ENCODE results near the gene SLC8A3.

Gene SLC8A3

DNA sequence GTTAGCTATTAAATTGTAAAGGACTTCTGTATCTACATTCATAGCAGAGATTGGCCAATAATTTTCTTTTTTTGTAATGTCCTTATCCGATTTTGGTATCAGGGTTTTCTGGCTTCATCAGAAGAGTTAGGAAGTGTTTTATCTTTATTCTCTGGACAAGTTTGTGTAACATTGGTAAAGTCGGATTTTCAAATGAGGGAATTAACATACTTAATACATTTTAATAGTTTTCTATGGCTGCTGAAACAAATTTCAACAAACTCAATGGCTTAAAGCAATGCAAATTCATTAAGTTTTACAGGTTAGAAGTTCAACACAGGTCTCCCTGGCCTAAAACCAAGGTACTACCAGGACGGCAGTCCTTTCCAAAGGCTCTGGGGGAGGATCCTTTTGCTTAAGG lies 13.2 kb upstream of the SLC8A3 start:
- no peak overlapping the region for H3K4me3 ChIP-seq (ENCODE audit: low read length)
- no peaks in the 10 kb centered on the region for H3K9me3 ChIP-seq (ENCODE audit: control insufficient read depth, low read depth, low read length)
- H3K4me1 ChIP-seq (ENCODE audit: control insufficient read depth, low read depth, low read length), result no peaks in the 10 kb centered on the region
- no peak overlapping the region for H3K9ac ChIP-seq (ENCODE audit: low read length)
- H3K27ac ChIP-seq (ENCODE audit: low read length), result no peak overlapping the region
- no peaks in the 10 kb centered on the region for H3K27me3 ChIP-seq (ENCODE audit: control insufficient read depth, insufficient read depth, low read length)
- no peaks in the 10 kb centered on the region for H3K36me3 ChIP-seq (ENCODE audit: control insufficient read depth, low read depth, low read length)

DNA sequence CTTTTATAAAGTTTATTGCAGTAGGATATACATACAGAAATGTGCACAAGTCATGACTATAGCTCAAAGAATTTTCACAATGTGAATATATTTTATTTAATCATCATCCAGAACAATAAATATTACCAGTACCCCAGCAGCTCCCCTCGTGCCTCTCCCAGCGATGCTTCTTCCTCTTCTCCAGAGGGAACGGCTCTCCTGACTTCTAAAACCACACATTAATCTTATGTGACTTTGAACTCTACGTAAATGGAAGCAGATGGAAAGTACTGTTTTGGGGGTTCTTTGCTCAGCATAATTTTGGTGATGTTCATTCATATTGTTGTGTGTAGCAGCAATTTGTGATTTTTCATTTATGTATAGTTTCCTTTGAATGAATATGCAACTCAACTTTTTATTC lies 4.6 kb upstream of the SLC8A3 start:
- Histone ChIP-seq H3K4me3 (ENCODE audit: low read length) (no peak overlapping the region), H3K27me3 (ENCODE audit: control insufficient read depth, insufficient read depth, low read length) (peaks cover 34% of the 10 kb centered on the region), H3K9me3 (ENCODE audit: control insufficient read depth, low read depth, low read length) (no peaks in the 10 kb centered on the region), H3K36me3 (ENCODE audit: control insufficient read depth, low read depth, low read length) (no peaks in the 10 kb centered on the region), H3K4me1 (ENCODE audit: control insufficient read depth, low read depth, low read length) (peaks cover 13% of the 10 kb centered on the region), H3K27ac (ENCODE audit: low read length) (no peak overlapping the region), H3K9ac (ENCODE audit: low read length) (no peak overlapping the region)

DNA sequence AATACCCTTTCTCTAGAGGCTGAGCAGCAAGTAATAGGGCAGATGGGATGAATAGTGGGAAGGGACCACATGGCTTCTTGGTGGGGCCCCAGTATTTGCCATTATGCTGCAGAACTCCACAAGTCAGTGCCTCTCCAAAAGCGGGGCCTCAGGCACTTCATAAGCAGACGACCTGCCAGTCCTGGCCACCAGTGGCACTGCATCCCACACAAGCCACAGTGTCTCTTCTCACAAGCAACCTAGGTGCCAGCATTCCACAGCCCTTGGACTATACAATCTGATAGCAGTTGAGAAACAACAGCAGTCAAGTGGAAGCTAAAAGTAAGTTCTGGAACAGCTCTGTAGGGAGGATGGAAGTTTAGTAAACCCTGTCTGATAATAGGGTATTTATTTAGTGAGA lies 4.2 kb upstream of the SLC8A3 start:
- H3K4me3 ChIP-seq (ENCODE audit: low read length), result no peak overlapping the region
- H3K36me3 ChIP-seq (ENCODE audit: control insufficient read depth, low read depth, low read length), result no peaks in the 10 kb centered on the region
- no peaks in the 10 kb centered on the region for H3K9me3 ChIP-seq (ENCODE audit: control insufficient read depth, low read depth, low read length)
- peaks cover 39% of the 10 kb centered on the region for H3K27me3 ChIP-seq (ENCODE audit: control insufficient read depth, insufficient read depth, low read length)
- H3K27ac ChIP-seq (ENCODE audit: low read length), result no peak overlapping the region
- H3K4me1 ChIP-seq (ENCODE audit: control insufficient read depth, low read depth, low read length), result peaks cover 15% of the 10 kb centered on the region
- H3K9ac ChIP-seq (ENCODE audit: low read length), result no peak overlapping the region

DNA sequence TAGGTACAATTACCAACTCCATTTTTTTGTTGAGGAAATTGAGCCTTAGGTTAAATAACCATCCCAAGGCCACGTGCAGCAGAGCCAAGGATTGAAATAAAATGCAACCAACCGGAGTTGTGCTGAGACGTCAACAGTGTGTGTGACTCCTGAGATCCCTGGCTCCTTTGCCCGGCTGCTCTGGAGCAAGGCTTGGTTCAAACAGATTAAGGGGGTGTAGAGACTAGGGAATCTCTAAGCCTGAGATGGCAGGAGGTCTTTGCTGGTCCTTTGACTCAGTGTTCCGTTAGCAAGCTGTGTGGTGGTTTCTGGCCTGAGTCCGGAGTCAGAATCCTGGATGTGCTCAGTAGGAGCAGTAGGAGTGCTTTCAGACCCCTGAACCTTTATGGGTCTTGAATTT lies 1.4 kb upstream of the SLC8A3 start:
- no peak overlapping the region for H3K9ac ChIP-seq (ENCODE audit: low read length)
- H3K9me3 ChIP-seq (ENCODE audit: control insufficient read depth, low read depth, low read length), result no peaks in the 10 kb centered on the region
- no peaks in the 10 kb centered on the region for H3K36me3 ChIP-seq (ENCODE audit: control insufficient read depth, low read depth, low read length)
- no peak overlapping the region for H3K27ac ChIP-seq (ENCODE audit: low read length)
- H3K27me3 ChIP-seq (ENCODE audit: control insufficient read depth, insufficient read depth, low read length), result peaks cover 58% of the 10 kb centered on the region
- H3K4me1 ChIP-seq (ENCODE audit: control insufficient read depth, low read depth, low read length), result peaks cover 20% of the 10 kb centered on the region
- H3K4me3 ChIP-seq (ENCODE audit: low read length), result no peak overlapping the region

DNA sequence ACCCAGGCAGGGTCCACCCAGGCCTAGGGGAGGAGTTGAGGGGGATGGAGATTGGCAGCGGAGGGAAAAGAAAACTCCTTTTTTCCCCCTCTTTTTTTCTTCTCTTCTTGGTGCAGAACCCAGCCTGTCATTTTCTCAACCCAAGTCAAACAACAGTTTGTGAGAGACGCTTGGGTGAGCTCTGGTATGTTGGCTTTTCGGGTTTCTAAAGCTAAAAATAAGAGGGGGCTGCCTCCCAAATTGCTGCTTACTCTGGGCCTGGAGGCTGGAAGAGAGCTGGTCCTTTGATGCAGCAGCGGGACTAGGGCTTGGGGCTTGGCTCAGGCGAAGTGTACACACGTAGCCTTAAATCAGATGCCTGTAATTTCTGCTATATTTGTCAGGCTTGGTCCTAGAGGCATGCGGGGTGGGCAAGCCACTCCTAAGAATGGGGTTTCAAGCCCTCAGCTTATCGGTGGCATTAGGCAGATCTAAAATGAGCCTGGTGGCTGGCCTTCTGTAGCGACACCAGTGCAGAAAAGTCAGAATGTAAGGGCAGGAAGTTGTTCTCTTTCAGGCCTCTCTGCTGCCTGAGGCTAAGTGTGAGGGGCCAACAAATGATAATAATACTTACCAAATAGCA lies 816 bp upstream of the SLC8A3 start:
- peak overlapping the region; percentile 77 for H3K4me3 ChIP-seq (ENCODE audit: low read length)

DNA sequence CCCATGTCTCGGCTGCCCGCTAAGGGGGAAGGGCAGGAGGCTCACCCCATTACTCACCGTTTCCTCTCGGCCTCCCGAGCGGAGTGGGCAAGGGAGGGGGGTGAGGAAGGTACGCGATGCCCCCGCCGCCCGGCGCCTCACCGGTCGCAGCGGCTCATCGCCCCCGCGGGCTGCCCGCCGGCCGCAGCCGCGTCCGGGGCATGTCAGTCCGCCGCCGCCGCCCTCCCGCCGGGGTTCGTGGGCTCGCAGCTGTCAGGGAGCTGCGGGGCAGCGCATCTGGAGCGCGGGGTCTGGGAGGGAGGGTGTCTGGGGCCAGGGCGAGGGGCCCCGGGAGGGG lies 461 bp downstream of the SLC8A3 start:
- Histone ChIP-seq H3K36me3 (ENCODE audit: control insufficient read depth, low read depth, low read length) (no peaks in the 10 kb centered on the region), H3K9me3 (ENCODE audit: control insufficient read depth, low read depth, low read length) (no peaks in the 10 kb centered on the region), H3K27me3 (ENCODE audit: control insufficient read depth, insufficient read depth, low read length) (peaks cover 58% of the 10 kb centered on the region), H3K4me1 (ENCODE audit: control insufficient read depth, low read depth, low read length) (peaks cover 20% of the 10 kb centered on the region), H3K4me3 (ENCODE audit: low read length) (peak overlapping the region; percentile 77), H3K9ac (ENCODE audit: low read length) (no peak overlapping the region), H3K27ac (ENCODE audit: low read length) (no peak overlapping the region)

More for the DNA sequence above, 816 bp upstream of the SLC8A3 start:
- peaks cover 20% of the 10 kb centered on the region for H3K4me1 ChIP-seq (ENCODE audit: control insufficient read depth, low read depth, low read length)
- H3K27ac ChIP-seq (ENCODE audit: low read length), result no peak overlapping the region
- H3K9me3 ChIP-seq (ENCODE audit: control insufficient read depth, low read depth, low read length), result no peaks in the 10 kb centered on the region
- H3K9ac ChIP-seq (ENCODE audit: low read length), result no peak overlapping the region
- H3K27me3 ChIP-seq (ENCODE audit: control insufficient read depth, insufficient read depth, low read length), result peaks cover 58% of the 10 kb centered on the region
- no peaks in the 10 kb centered on the region for H3K36me3 ChIP-seq (ENCODE audit: control insufficient read depth, low read depth, low read length)

DNA sequence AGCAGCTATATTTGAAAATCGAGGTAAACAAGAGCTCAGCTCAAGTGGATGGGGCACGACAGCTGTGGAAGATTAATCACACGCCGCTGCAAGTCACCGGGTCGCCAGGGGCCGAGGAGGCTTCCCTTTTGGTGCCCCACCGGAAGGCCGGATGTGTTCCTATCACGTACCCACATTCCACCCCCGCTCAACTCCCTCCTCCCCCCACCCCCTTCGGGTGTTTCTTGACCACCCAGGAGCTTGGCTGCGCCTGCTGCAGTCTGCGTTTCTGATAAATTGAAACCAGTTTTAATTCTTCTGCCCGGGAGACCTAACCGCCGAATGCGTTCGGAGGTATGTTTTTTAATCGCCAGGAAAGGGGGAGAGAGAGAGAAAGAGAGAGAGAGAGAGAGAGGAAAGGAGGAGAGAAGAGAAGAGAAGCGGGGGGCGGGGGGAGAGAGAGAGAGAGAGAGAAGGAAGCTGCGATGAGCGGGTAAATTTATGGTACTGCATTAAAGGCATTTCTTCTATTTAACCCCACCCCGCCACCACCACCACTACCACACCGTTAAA lies 1.8 kb downstream of the SLC8A3 start:
- Histone ChIP-seq H3K9ac (ENCODE audit: low read length) (no peak overlapping the region), H3K4me3 (ENCODE audit: low read length) (peak overlapping the region; percentile 77), H3K9me3 (ENCODE audit: control insufficient read depth, low read depth, low read length) (no peaks in the 10 kb centered on the region), H3K36me3 (ENCODE audit: control insufficient read depth, low read depth, low read length) (no peaks in the 10 kb centered on the region), H3K4me1 (ENCODE audit: control insufficient read depth, low read depth, low read length) (peaks cover 20% of the 10 kb centered on the region), H3K27me3 (ENCODE audit: control insufficient read depth, insufficient read depth, low read length) (peaks cover 68% of the 10 kb centered on the region), H3K27ac (ENCODE audit: low read length) (no peak overlapping the region)

DNA sequence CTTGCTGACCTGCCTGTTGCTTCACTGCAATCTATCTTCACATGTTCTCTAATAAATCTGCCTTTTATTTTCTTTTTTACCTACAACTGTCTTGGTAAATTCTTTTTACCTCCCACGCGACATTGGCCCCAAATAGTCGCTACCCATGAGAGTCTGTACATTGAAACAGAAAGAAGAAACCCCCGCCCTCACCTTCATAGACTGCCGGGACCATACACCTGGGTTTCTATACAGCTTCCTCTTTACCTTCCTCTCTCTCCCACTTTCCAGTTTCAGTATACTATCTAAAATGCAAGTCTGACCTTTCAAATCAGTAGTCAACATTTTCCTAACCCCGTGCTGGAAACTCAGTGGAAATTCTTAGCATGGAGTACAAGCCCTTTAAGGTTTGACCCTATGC lies 4.8 kb downstream of the SLC8A3 start:
- H3K36me3 ChIP-seq (ENCODE audit: control insufficient read depth, low read depth, low read length), result no peaks in the 10 kb centered on the region
- H3K9me3 ChIP-seq (ENCODE audit: control insufficient read depth, low read depth, low read length), result no peaks in the 10 kb centered on the region
- H3K27me3 ChIP-seq (ENCODE audit: control insufficient read depth, insufficient read depth, low read length), result peaks cover 40% of the 10 kb centered on the region
- no peak overlapping the region for H3K9ac ChIP-seq (ENCODE audit: low read length)
- no peak overlapping the region for H3K27ac ChIP-seq (ENCODE audit: low read length)
- H3K4me3 ChIP-seq (ENCODE audit: low read length), result no peak overlapping the region
- H3K4me1 ChIP-seq (ENCODE audit: control insufficient read depth, low read depth, low read length), result peaks cover 7% of the 10 kb centered on the region

DNA sequence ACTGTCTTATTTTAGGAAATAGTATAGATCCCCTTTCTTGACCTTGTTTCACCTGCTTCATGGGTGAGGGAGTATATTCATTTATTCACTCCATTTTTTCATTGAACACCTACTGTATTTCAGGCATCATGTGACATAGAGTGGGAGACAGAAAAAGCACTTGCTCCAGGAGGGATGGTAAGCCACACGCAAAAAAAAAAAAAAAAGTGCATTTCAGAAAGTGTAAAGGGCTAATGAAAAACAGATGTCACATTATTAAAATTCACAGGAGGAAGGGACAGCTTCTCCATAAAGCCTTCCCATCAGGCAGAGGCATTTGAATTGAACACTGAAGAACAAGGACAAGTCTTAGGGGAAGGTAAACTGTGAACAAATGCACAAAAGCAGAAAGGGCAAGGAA lies 7.5 kb downstream of the SLC8A3 start:
- Histone ChIP-seq H3K9ac (ENCODE audit: low read length) (no peak overlapping the region), H3K27ac (ENCODE audit: low read length) (no peak overlapping the region), H3K4me3 (ENCODE audit: low read length) (no peak overlapping the region), H3K36me3 (ENCODE audit: control insufficient read depth, low read depth, low read length) (no peaks in the 10 kb centered on the region), H3K27me3 (ENCODE audit: control insufficient read depth, insufficient read depth, low read length) (peaks cover 13% of the 10 kb centered on the region), H3K4me1 (ENCODE audit: control insufficient read depth, low read depth, low read length) (no peaks in the 10 kb centered on the region), H3K9me3 (ENCODE audit: control insufficient read depth, low read depth, low read length) (no peaks in the 10 kb centered on the region)

DNA sequence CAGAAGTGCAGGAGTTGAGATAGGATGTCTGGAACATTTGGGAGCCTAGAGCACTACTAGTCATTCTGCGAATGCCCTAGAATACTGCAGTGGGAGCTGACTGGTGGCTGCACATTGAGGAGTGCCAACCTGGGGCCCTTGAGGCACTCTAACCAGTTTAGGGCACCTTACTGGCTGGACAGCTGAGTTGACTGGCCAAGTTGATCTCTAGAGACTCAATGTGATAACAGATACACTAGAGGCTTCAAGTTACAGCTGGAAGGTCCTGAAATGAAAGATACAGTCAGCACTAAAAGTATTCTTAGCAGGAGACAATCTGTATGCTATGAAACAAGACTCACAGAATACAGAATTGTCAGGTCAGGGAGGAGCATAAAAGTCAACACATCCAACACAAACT lies 8.0 kb downstream of the SLC8A3 start:
- no peak overlapping the region for H3K9ac ChIP-seq (ENCODE audit: low read length)
- H3K27ac ChIP-seq (ENCODE audit: low read length), result no peak overlapping the region
- H3K4me1 ChIP-seq (ENCODE audit: control insufficient read depth, low read depth, low read length), result no peaks in the 10 kb centered on the region
- H3K36me3 ChIP-seq (ENCODE audit: control insufficient read depth, low read depth, low read length), result no peaks in the 10 kb centered on the region
- no peak overlapping the region for H3K4me3 ChIP-seq (ENCODE audit: low read length)
- H3K27me3 ChIP-seq (ENCODE audit: control insufficient read depth, insufficient read depth, low read length), result peaks cover 10% of the 10 kb centered on the region
- H3K9me3 ChIP-seq (ENCODE audit: control insufficient read depth, low read depth, low read length), result no peaks in the 10 kb centered on the region

DNA sequence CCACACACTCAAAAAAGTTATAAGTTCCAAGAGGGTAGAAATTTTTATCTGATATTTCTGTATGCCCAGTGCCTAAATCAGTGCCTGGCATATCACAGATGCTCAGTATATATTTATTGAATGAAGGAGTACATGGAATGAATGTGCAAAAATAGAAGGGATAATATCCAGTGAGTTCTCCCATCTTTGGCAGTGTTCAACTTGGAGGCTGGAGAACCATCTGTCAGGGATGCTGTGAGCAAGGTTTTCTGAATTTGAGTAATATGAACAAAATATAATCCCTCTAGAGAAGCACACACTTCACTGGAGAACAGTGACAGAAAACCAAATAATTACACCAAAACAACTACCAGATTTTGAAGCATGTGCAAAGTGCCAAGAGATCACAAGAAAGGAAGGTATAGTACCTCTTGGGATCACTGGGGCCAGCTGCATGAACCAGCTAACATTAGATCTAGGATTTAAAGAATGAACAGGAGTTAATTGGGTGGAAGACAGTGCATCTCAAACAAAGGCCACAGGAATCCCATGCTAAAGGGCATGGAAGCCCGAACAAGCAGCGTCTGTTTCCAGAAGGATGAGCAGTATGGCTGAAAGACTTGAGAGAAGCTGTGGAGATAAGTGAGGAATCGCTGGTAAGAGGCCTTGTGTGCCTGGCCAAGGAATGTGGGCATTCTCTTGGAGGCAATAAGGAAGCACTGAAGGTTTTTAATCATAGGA lies 11.5 kb downstream of the SLC8A3 start:
- H3K27me3 ChIP-seq (ENCODE audit: control insufficient read depth, insufficient read depth, low read length), result no peaks in the 10 kb centered on the region

DNA sequence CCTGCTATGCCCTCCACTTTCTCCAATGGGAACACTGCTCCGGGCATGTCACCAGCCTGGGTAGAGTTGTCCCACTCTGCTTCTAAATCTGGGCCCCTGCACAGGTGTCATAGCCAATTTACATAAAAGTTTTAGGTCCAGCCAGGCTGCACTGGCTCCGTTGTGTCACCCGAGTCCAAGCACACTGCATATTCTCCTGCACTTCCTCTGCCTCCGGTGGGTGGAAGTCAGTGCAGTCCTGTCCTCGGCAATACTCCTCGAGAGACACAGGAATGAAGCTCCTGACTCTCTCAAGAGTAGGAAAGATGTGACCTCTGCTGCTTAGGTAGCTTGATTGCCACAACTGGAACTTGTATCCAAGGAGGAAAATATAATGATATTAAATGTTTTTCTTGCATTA lies 15.2 kb downstream of the SLC8A3 start:
- Histone ChIP-seq H3K27me3 (ENCODE audit: control insufficient read depth, insufficient read depth, low read length) (no peaks in the 10 kb centered on the region), H3K36me3 (ENCODE audit: control insufficient read depth, low read depth, low read length) (no peaks in the 10 kb centered on the region), H3K4me3 (ENCODE audit: low read length) (no peak overlapping the region), H3K4me1 (ENCODE audit: control insufficient read depth, low read depth, low read length) (no peaks in the 10 kb centered on the region), H3K9ac (ENCODE audit: low read length) (no peak overlapping the region), H3K27ac (ENCODE audit: low read length) (no peak overlapping the region), H3K9me3 (ENCODE audit: control insufficient read depth, low read depth, low read length) (no peaks in the 10 kb centered on the region)

More for the DNA sequence above, 11.5 kb downstream of the SLC8A3 start:
- Histone ChIP-seq H3K27ac (ENCODE audit: low read length) (no peak overlapping the region), H3K9me3 (ENCODE audit: control insufficient read depth, low read depth, low read length) (no peaks in the 10 kb centered on the region), H3K4me3 (ENCODE audit: low read length) (no peak overlapping the region), H3K9ac (ENCODE audit: low read length) (no peak overlapping the region), H3K36me3 (ENCODE audit: control insufficient read depth, low read depth, low read length) (no peaks in the 10 kb centered on the region), H3K4me1 (ENCODE audit: control insufficient read depth, low read depth, low read length) (no peaks in the 10 kb centered on the region)
